Prostate gland (tissue), 2 donors: ENCODE data around the gene FXYD1. TPM values are rescaled to one million over a fixed set of nuclear protein-coding genes. Genes with fewer than 3 reads are reported as not detected.
"Not testable (repeated sequence)": the region's sequence is repeated elsewhere in the genome, so short reads cannot be mapped to it uniquely, and the experiment has no call there.

Source experiments
- DNase-seq: peaks from one replicate; pipeline ENCODE4 v3.0.0-alpha.2; 2019; ENCODE audit warnings: low spot score
- H3K27ac ChIP-seq, 2 donors: fragments of 200-600 bp; sonication (generic); 2 replicates each; pipeline ENCODE4 v1.5.1; 2017 to 2019
- H3K27me3 ChIP-seq: fragments of 200-600 bp; sonication (generic); replicated peaks from 2 replicates; pipeline ENCODE4 v1.5.1; 2019; ENCODE audit not compliant: insufficient read depth
- H3K36me3 ChIP-seq, 2 donors: fragments of 200-600 bp; sonication (generic); 1 replicate in 1 of 2; 2 replicates in 1 of 2; pipeline versions ENCODE4 v1.5.1 to v1.8.1; 2017 to 2019
- H3K4me1 ChIP-seq: fragments of 200-600 bp; sonication (generic); replicated peaks from 2 replicates; pipeline ENCODE4 v1.5.1; 2019
- H3K4me3 ChIP-seq, 2 donors: fragments of 200-600 bp; sonication (generic); 2 replicates each; pipeline ENCODE4 v1.5.1; 2017 to 2019
- H3K9me3 ChIP-seq: fragments of 200-600 bp; sonication (generic); 2 replicates; pipeline ENCODE4 v1.5.1; 2017
- POLR2A ChIP-seq: fragments of 450-650 bp; IDR thresholded peaks from one replicate; pipeline ENCODE4 v1.6.1; 2016; ENCODE audit warnings: antibody characterized with exemption, mild to moderate bottlenecking
- POLR2AphosphoS5 ChIP-seq: sonication (generic); formaldehyde crosslinking; IDR thresholded peaks from one replicate; pipeline ENCODE4 v1.6.1; 2017; ENCODE audit warnings: antibody characterized with exemption
- WGBS: methylation state at CpG from one replicate; pipeline ENCODE4 v1.1.5; 2018; 5-methylcytosine and 5-hydroxymethylcytosine counted together
- intact Hi-C: fragments of 100-400 bp; cut with DNase I; formaldehyde crosslinking; loops from one replicate; pipeline ENCODE4 v1.14.2; 2022
- total RNA-seq, 2 donors: library from RNA; depleted of rRNA; stranded (reverse); fragments of >200 nt; gene quantifications; one replicate each; pipeline ENCODE4 v1.1.0, GENCODE V29; 2016
- TF ChIP-seq, protein P1 (sequence below), 4 experiments: fragments of 200-600 bp in 2 of 4; fragments of 450-650 bp in 2 of 4; sonication (generic) in 2 of 4; IDR thresholded peaks; 1 replicate in 3 of 4; 2 replicates in 1 of 4; pipeline ENCODE4 v1.5.1; 2016 to 2019; ENCODE audit warnings: antibody characterized with exemption in 4 of 4, mild to moderate bottlenecking in 2 of 4, moderate library complexity in 2 of 4

FXYD1 gene
- total RNA-seq, 2 donors from 2014 or later = 15.9 to 30.6 TPM

- intact Hi-C loops = no loop called here
- H3K4me1 ChIP-seq = no peaks in the 10 kb centered on the region
- DNase-seq = no peak
- H3K9me3 ChIP-seq = no peaks in the 10 kb centered on the region
- TF ChIP-seq, protein P1, sequence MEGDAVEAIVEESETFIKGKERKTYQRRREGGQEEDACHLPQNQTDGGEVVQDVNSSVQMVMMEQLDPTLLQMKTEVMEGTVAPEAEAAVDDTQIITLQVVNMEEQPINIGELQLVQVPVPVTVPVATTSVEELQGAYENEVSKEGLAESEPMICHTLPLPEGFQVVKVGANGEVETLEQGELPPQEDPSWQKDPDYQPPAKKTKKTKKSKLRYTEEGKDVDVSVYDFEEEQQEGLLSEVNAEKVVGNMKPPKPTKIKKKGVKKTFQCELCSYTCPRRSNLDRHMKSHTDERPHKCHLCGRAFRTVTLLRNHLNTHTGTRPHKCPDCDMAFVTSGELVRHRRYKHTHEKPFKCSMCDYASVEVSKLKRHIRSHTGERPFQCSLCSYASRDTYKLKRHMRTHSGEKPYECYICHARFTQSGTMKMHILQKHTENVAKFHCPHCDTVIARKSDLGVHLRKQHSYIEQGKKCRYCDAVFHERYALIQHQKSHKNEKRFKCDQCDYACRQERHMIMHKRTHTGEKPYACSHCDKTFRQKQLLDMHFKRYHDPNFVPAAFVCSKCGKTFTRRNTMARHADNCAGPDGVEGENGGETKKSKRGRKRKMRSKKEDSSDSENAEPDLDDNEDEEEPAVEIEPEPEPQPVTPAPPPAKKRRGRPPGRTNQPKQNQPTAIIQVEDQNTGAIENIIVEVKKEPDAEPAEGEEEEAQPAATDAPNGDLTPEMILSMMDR (IDR thresholded peaks at IDR 0.05) = no peak
- no peak overlapping the region for H3K27ac ChIP-seq
- WGBS = 65% methylated on average over 2 of the region's 2 CpGs
- H3K27me3 ChIP-seq = peaks cover 9% of the 10 kb centered on the region
- H3K4me3 ChIP-seq = no peak overlapping the region
- H3K36me3 ChIP-seq = no peaks in the 10 kb centered on the region
Measured at GRCh38 chr19:35150445-35150844, 11.8 kb downstream of the FXYD1 start.

- no peak overlapping the region for H3K4me3 ChIP-seq
- 81% methylated on average over 20 of the region's 20 CpGs for WGBS
- no peak for DNase-seq
- intact Hi-C loops = no loop called here
- no peaks in the 10 kb centered on the region for H3K36me3 ChIP-seq
- H3K27ac ChIP-seq = no peak overlapping the region
- H3K27me3 ChIP-seq = peaks cover 12% of the 10 kb centered on the region
- no peaks in the 10 kb centered on the region for H3K4me1 ChIP-seq
- H3K9me3 ChIP-seq = no peaks in the 10 kb centered on the region
- TF ChIP-seq POLR2A (no peak), POLR2AphosphoS5 (no peak)
- TF ChIP-seq, protein P1 (IDR thresholded peaks at IDR 0.05) = no peak
Measured at GRCh38 chr19:35151273-35152065, 12.8 kb downstream of the FXYD1 start.

- intact Hi-C loops, H3K27ac ChIP-seq: not testable (repeated sequence)
- H3K27me3 ChIP-seq = peaks cover 12% of the 10 kb centered on the region
Measured at GRCh38 chr19:35153129-35153522, 14.5 kb downstream of the FXYD1 start.

DNA sequence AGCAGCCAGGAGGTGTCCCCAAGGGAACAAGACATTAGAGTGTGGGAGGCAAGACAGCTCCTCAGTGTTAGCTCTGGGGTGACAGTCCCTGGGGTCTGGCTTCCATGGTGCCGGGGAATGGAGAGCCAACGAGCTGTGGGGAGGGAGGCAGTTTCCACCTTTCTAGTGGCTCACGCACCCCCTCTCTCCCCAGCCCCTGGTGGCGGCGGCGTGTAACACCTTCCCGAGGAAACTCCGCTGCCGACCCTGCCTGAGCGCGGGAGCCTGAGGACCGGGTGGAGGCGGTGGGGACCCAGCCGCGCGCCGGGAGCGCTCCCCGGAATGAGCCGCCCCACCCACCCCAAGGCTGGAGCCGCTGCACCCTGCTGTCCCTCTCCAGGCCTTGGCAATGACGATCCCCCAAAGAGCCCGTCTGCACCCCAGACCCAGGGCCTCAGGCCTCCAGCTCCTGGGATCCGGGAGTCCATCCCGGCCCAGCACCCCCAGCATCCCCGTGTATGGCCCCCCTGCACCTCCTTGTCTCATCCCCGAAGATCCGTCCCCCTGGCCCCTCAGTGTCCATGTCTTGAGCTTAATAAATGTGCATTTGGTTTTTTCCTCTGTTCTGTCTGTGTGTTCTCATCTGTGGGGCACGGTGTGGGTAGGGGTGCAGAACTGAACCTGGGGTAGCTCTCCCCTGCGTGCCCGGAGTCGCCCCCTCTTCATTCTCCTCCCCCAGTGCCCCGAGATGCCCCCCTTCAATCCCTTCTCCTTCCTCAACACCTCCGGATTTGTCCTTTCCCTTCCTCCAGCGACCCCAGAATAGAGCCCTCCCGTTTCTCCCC is 15.3 kb downstream of the FXYD1 start:
- H3K4me3 ChIP-seq = peak overlapping the region; percentile 37 to 41
- no peaks in the 10 kb centered on the region for H3K4me1 ChIP-seq
- WGBS = 4% methylated on average over 29 of the region's 36 CpGs
- intact Hi-C loops = no loop called here
- peak overlapping the region in 1 of 2 donors; percentile 36 for H3K27ac ChIP-seq
- TF ChIP-seq, protein P1 (IDR thresholded peaks at IDR 0.05) = peak in 2 of 4 experiments; percentile 23 to 62
- TF ChIP-seq POLR2AphosphoS5 = no peak
- no peak for TF ChIP-seq POLR2A
- H3K36me3 ChIP-seq = no peaks in the 10 kb centered on the region
- DNase-seq = no peak
- H3K9me3 ChIP-seq = no peaks in the 10 kb centered on the region
- H3K27me3 ChIP-seq = peaks cover 12% of the 10 kb centered on the region

More at GRCh38 chr19:35153129-35153522, 14.5 kb downstream of the FXYD1 start:
- not testable (repeated sequence) for H3K4me1 ChIP-seq, H3K4me3 ChIP-seq, DNase-seq, H3K9me3 ChIP-seq, H3K36me3 ChIP-seq
- 70% methylated on average over 10 of the region's 10 CpGs for WGBS

- no peaks in the 10 kb centered on the region for H3K9me3 ChIP-seq
- intact Hi-C loops = no loop called here
- no peaks in the 10 kb centered on the region for H3K4me1 ChIP-seq
- peak within 1 kb of the TSS in 1 of 2 donors; percentile 36 for H3K27ac ChIP-seq
- TF ChIP-seq, protein P1 (IDR thresholded peaks at IDR 0.05) = no peak
- TF ChIP-seq POLR2A (no peak), POLR2AphosphoS5 (no peak)
- no peak for DNase-seq
- peak within 1 kb of the TSS; percentile 37 to 41 for H3K4me3 ChIP-seq
- H3K36me3 ChIP-seq = no peaks in the 10 kb centered on the region
- 2% methylated on average over 49 of the region's 49 CpGs for WGBS
- peaks cover 12% of the 10 kb centered on the region for H3K27me3 ChIP-seq
Measured at GRCh38 chr19:35154525-35155406, 16.1 kb downstream of the FXYD1 start, which contains the start of gene FXYD5. Gene FXYD5 (plus strand): TSS chr19:35154735. CDS start chr19:35155551, 816 bp downstream.
